Ovary (tissue), 3 donors: Measurements from ENCODE around the gene SMARCAL1.

Source experiments
- CTCF ChIP-seq, 3 donors: fragments of 450-650 bp in 2 of 3; fragments of 200-600 bp in 1 of 3; IDR thresholded peaks; one replicate each; pipeline versions ENCODE4 v1.5.1 to v1.8.0; 2016 to 2022; ENCODE audit warnings: antibody characterized with exemption in 3 of 3, mild to moderate bottlenecking in 1 of 3
- EP300 ChIP-seq: sonication (generic); formaldehyde crosslinking; IDR thresholded peaks from one replicate; pipeline ENCODE4 v1.6.1; 2017; ENCODE audit warnings: antibody characterized with exemption
- donor health status: DM: no; HTN: no; CAD: no.

GRCh38 chr2:216450784-216451183, 38.5 kb downstream of the SMARCAL1 start:
- no peak for TF ChIP-seq CTCF (IDR thresholded peaks at IDR 0.05)
- no peak for TF ChIP-seq EP300
